Immature natural killer cell (primary cell): ENCODE results near the gene ZNF688. TPM values are rescaled to one million over a fixed set of nuclear protein-coding genes. Genes with fewer than 3 reads are reported as not detected.

Source experiments
- DNase-seq, 3 donors: peaks; one replicate each; pipeline ENCODE4 v3.0.0; 2022; ENCODE audit warnings: mixed read lengths in 1 of 3
- H3K27ac Mint-ChIP-seq, 6 donors: one replicate each; pipeline ENCODE4 v1.8.0; 2020; ENCODE audit warnings: mixed read lengths in 6 of 6, mild to moderate bottlenecking in 5 of 6, inconsistent platforms in 4 of 6, moderate library complexity in 3 of 6
- H3K27me3 Mint-ChIP-seq, 3 donors: one replicate each; pipeline ENCODE4 v1.8.0; 2020 to 2021; ENCODE audit warnings: low read depth in 3 of 3, mild to moderate bottlenecking in 3 of 3, mixed read lengths in 3 of 3, moderate library complexity in 3 of 3, inconsistent platforms in 1 of 3
- H3K36me3 Mint-ChIP-seq, 3 donors: one replicate each; pipeline ENCODE4 v1.8.0; 2020; ENCODE audit warnings: mixed read lengths in 3 of 3, inconsistent platforms in 2 of 3, mild to moderate bottlenecking in 2 of 3
- H3K4me1 Mint-ChIP-seq, 2 donors: one replicate each; pipeline ENCODE4 v1.8.0; 2020; ENCODE audit warnings: inconsistent platforms in 2 of 2, mild to moderate bottlenecking in 2 of 2, mixed read lengths in 2 of 2, moderate library complexity in 1 of 2
- H3K4me3 Mint-ChIP-seq, 5 donors: one replicate each; pipeline ENCODE4 v1.8.0; 2020; ENCODE audit warnings: mild to moderate bottlenecking in 5 of 5, mixed read lengths in 5 of 5, inconsistent platforms in 3 of 5, moderate library complexity in 3 of 5
- H3K9me3 Mint-ChIP-seq, 6 donors: one replicate each; pipeline ENCODE4 v1.8.0; 2020; ENCODE audit warnings: mild to moderate bottlenecking in 6 of 6, mixed read lengths in 6 of 6, inconsistent platforms in 4 of 6, moderate library complexity in 3 of 6
- polyA plus RNA-seq, 3 donors: library from polyadenylated mRNA; unstranded; fragments of 300-500 nt; fragmentation: Illumina TruSeq; gene quantifications; one replicate each; pipeline ENCODE4 v1.2.3, GENCODE V29; 2021

ZNF688 gene
- polyA plus RNA-seq, 3 donors from 2014 or later, result 31.9 to 39.0 (median 33.6) TPM

DNA sequence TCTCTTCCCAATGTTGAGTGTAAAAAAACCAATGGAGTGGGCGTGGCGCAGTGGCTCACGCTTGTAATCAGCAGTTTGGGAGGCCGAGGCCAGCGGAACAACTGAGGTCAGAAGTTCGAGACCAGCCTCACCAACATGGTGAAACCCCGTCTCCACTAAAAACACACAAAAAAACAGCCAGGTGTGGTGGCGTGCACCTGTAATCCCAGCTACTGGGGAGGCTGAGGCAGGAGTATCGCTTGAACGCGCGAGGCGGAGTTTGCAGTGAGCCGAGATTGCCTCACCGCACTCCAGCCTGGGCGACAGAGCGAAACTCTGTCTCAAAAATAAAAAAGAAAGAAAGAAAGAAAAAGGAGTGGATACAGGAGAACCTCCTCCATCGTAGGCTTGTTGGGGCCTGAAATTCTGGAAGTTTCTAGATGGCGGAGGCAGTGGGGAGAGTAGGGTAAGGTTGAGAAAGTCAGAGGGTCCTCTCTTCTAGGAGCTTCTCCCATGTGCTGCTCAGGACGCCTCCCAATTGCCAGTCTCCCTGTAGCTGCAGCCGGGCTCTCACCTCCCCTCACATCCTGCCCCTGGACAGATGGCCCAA is 12.6 kb downstream of the ZNF688 start:
- H3K27me3 Mint-ChIP-seq, result peaks cover 2 to 8% (median 7%) of the 10 kb centered on the region in 3 donors
- H3K36me3 Mint-ChIP-seq, result peaks cover 1 to 10% (median 3%) of the 10 kb centered on the region in 3 donors
- H3K4me1 Mint-ChIP-seq, result peaks cover 37 to 44% of the 10 kb centered on the region in 2 donors
- H3K4me3 Mint-ChIP-seq, result peak overlapping the region; percentile 82 to 88 (median 85)
- H3K27ac Mint-ChIP-seq, result peak overlapping the region; percentile 66 to 90 (median 86)
- no peaks in the 10 kb centered on the region for H3K9me3 Mint-ChIP-seq
- no peak for DNase-seq

DNA sequence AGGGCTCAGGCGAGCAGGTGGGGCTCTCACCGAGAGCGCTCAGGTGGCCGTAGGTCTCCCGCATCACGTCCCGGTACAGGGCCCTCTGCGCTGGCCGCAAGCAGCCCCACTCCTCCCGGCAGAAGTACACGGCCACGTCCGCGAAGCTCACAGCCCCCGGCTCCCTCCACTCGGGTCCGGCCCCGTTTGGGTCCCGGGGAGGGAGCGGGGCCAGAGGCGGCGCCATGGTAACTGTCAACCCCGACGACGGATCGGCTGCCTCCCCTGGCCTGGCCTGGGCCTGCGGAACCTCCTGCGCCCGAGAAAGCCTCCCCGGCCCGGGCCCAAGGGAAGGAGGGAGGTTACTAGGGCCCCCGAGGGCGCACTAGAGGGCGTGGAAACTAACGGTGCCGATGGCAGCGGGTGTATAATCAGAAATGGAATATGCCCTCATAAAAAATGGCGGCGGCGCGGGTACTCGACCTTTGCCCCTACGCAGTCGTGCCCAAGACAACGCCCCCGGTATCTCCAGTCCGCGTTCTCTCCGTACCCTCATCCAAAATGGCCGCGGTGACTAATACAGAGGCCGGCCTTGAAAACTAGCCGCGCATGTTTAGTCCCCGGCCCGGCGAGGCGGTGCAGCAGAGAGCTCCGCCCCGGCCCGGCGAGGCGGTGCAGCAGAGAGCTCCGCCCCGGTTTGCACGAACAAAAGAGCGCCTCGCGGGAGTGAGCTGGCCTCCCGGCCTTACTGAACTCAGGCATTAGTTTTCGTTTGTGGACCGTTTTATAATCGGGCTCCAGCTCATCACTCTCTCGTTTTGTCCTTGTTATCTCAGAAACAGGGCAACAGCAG is 13.3 kb downstream of the ZNF688 start, which contains the start of gene ZNF764:
TSS of gene ZNF764 (minus strand) at position 418 of the 832 bp plus-strand sequence. CDS start at position 226, 192 bp downstream.
- Mint-ChIP-seq H3K4me1 (peaks cover 44 to 51% of the 10 kb centered on the region in 2 donors), H3K4me3 (peak within 1 kb of the TSS; percentile 82 to 88 (median 85)), H3K36me3 (peaks cover 3 to 16% (median 6%) of the 10 kb centered on the region in 3 donors), H3K9me3 (no peaks in the 10 kb centered on the region), H3K27me3 (peaks cover 2 to 8% (median 8%) of the 10 kb centered on the region in 3 donors), H3K27ac (peak within 1 kb of the TSS; percentile 84 to 92 (median 89))
- DNase-seq, result peak; percentile 96 to 97 (median 96)

DNA sequence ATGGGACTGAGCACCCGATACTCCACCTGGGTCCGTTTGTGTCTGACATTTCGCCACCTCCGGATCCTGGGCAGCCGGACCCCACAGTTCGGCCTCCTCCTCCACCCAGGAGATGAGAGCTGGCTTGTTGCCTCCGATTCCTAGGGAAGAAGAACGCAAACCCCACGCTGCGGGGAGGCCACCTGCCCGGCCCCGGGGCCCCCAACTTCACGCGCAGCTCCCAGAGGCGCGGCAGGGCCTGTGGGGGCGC is 13.9 kb downstream of the ZNF688 start:
- no peak for DNase-seq
- H3K4me1 Mint-ChIP-seq, result peaks cover 48 to 57% of the 10 kb centered on the region in 2 donors
- peak overlapping the region; percentile 84 to 92 (median 89) for H3K27ac Mint-ChIP-seq
- peaks cover 2 to 8% (median 6%) of the 10 kb centered on the region in 3 donors for H3K27me3 Mint-ChIP-seq
- H3K36me3 Mint-ChIP-seq, result peaks cover 3 to 17% (median 6%) of the 10 kb centered on the region in 3 donors
- peak overlapping the region; percentile 82 to 88 (median 85) for H3K4me3 Mint-ChIP-seq
- H3K9me3 Mint-ChIP-seq, result no peaks in the 10 kb centered on the region

DNA sequence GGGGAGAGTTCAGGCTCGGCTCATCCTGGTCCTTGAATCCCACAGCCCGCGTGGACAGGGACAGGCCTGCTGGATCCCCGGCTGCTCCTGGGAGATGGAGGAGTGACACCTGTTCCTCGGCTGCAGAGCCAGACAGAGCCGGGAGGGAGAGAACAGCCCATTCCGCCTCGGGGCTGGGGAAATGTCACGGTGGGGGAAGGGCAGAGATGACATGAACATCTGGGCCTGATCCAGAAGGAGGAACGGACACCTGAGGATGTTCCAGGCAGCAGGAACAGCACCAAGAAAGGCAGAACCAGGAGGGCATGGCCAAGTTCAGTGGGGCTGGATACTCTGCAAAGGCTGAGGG is 15.4 kb downstream of the ZNF688 start:
- Mint-ChIP-seq H3K4me1 (peaks cover 53 to 66% of the 10 kb centered on the region in 2 donors), H3K27me3 (peaks cover 2 to 11% (median 9%) of the 10 kb centered on the region in 3 donors), H3K27ac (peak overlapping the region in 4 of 6 donors; percentile 18 to 80 (median 37)), H3K36me3 (peaks cover 3 to 17% (median 6%) of the 10 kb centered on the region in 3 donors), H3K4me3 (peak overlapping the region; percentile 49 to 82 (median 70)), H3K9me3 (no peaks in the 10 kb centered on the region)
- no peak for DNase-seq

DNA sequence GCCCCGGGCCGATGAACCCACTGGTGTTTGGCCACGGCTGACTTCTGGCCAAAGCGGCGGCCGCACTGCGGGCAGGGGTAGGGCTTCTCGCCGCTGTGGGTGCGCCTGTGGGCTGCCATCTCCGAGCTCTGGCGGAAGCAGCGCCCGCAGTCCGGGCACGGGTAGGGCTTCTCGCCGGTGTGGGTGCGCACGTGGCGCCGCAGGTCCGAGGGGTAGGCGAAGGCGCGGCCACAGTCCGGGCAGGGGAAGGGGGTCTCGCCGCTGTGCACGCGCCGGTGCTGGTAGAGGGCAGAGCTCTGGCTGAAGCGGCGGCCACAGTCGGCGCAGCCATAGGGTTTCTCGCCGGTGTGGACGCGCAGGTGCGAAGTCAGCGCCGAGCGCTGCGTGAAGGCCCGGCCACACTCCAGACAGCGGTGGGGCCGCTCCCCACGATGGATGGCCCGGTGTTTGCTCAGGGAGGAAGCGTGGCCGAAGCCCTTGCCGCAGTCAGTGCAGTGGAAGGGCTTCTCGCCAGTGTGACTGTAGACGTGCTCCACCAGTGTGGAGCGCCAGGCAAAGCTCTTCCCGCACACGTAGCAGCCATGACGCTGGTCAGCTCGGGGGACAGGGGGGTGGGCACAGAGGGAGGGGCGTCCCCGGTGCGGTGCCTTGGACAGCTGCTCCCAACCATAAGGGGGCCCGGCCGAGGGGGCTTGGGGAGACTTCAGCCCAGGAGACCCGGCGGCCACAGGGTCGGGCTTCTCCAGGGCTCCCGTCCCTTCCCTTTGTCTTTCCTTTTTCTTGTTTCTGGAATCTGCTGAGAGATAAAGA is 16.0 kb downstream of the ZNF688 start:
- peaks cover 3 to 17% (median 6%) of the 10 kb centered on the region in 3 donors for H3K36me3 Mint-ChIP-seq
- peaks cover 2 to 9% (median 7%) of the 10 kb centered on the region in 3 donors for H3K27me3 Mint-ChIP-seq
- H3K9me3 Mint-ChIP-seq, result no peaks in the 10 kb centered on the region
- peak overlapping the region in 3 of 5 donors; percentile 18 to 70 (median 70) for H3K4me3 Mint-ChIP-seq
- peak overlapping the region in 1 of 6 donors; percentile 80 for H3K27ac Mint-ChIP-seq
- peaks cover 52 to 65% of the 10 kb centered on the region in 2 donors for H3K4me1 Mint-ChIP-seq
- no peak for DNase-seq

DNA sequence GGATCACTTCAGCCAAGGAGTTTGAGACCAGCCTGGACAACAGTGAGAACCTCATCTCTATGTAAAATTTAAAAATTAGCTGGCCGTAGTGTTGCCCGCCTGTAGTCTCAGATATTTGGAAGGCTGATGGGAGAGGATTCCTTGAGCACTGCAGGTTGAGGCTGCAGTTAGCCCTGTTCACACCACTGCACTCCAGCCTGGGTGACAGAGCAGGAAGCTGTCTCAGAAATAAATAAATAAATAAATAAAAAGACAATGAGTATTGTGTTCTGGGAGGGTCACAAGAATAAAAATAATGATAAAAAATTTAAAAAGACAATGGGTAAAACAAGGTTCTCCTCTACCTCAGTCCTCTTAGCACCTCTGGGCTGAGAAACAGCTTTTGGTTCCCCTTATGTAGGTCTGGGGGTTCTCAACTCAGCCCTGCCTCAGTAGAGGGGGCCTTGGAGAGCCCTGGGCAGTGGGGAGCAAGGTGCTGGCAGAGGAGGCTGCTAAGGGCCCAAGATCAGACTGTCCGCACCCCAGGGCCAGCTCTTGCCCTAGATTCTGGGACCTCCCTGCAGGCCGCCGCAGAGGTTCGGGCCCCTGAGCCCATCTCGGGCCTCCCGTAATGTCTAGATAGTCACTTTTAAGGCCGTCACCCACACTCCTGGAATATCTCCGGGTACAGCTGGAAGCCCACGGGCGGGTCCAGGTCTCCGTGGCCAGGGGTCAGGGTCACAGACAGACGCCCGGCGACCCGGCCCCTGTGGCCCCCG is 16.8 kb downstream of the ZNF688 start:
- peaks cover 52 to 65% of the 10 kb centered on the region in 2 donors for H3K4me1 Mint-ChIP-seq
- H3K27me3 Mint-ChIP-seq, result peaks cover 2 to 9% (median 5%) of the 10 kb centered on the region in 3 donors
- peak overlapping the region in 2 of 5 donors; percentile 21 to 57 for H3K4me3 Mint-ChIP-seq
- no peaks in the 10 kb centered on the region for H3K9me3 Mint-ChIP-seq
- DNase-seq, result no peak
- H3K36me3 Mint-ChIP-seq, result peaks cover 3 to 17% (median 6%) of the 10 kb centered on the region in 3 donors
- H3K27ac Mint-ChIP-seq, result peak overlapping the region in 3 of 6 donors; percentile 5 to 91 (median 73)

DNA sequence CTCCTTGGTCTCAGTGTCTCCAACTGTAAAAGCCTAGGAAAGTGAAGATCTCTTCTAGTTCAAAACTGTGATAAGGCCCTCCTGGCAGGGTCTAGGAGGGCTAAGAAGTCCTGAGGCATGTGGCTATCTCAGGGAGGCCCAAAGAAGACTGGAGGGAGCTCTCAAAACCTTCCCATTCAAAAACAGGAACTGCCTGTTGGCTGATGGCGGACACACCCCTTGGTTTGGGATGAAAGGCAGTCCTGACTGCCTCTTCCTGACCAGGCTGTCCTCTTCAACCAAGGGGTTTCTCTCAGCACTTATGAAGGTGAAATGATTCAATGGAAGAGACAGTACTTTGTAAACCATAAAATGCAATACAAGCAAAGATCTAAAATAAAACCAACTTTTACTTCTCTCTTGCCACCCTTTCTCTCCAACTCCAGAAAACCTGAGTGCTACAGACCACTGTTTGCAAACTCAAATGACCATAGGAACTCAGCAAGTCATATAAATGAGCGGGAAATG is 18.1 kb downstream of the ZNF688 start:
- Mint-ChIP-seq H3K36me3 (peaks cover 3 to 17% (median 6%) of the 10 kb centered on the region in 3 donors), H3K27me3 (peaks cover 2 to 6% (median 5%) of the 10 kb centered on the region in 3 donors), H3K4me3 (no peak overlapping the region), H3K27ac (peak overlapping the region; percentile 73 to 92 (median 91)), H3K4me1 (peaks cover 48 to 60% of the 10 kb centered on the region in 2 donors), H3K9me3 (no peaks in the 10 kb centered on the region)
- DNase-seq, result no peak

DNA sequence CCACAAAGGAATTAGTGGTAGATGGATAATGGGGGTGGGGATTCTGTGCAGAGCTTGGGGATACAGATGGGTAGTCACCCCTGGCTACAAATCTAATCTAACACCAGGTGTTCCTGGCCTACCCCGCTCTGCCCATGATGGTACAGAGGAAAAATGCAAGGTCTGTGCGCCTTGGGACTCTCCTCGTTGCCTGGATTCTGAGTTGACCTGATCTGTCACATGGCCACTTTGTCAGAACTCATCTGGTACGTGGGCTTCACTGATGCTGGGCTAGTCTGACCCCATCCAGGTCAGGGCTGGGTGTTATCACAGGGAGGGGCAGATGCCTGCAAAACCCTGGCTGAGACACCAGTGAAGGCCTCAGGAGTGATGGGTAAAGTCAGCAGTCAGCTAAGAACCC is 18.6 kb downstream of the ZNF688 start:
- no peak for DNase-seq
- Mint-ChIP-seq H3K4me3 (no peak overlapping the region), H3K9me3 (no peaks in the 10 kb centered on the region), H3K27ac (peak overlapping the region; percentile 90 to 95 (median 91)), H3K27me3 (peaks cover 2 to 6% (median 5%) of the 10 kb centered on the region in 3 donors), H3K4me1 (peaks cover 48 to 59% of the 10 kb centered on the region in 2 donors), H3K36me3 (peaks cover 3 to 17% (median 6%) of the 10 kb centered on the region in 3 donors)

GRCh38 chr16:30551781-30552180 is 19.7 kb downstream of the ZNF688 start:
- Mint-ChIP-seq H3K36me3 (peaks cover 3 to 17% (median 6%) of the 10 kb centered on the region in 3 donors), H3K4me3 (peak overlapping the region; percentile 41 to 84 (median 73)), H3K27ac (peak overlapping the region; percentile 91 to 95 (median 92)), H3K9me3 (no peaks in the 10 kb centered on the region), H3K4me1 (peaks cover 41 to 53% of the 10 kb centered on the region in 2 donors), H3K27me3 (peaks cover 2 to 5% (median 3%) of the 10 kb centered on the region in 3 donors)
- DNase-seq, result peak; percentile 74 to 79 (median 76)

- Mint-ChIP-seq H3K4me1 (peaks cover 29 to 35% of the 10 kb centered on the region in 2 donors), H3K27ac (peak overlapping the region in 4 of 6 donors; percentile 1 to 70 (median 62))
Measured at GRCh38 chr16:30548416-30549253, 22.9 kb downstream of the ZNF688 start.

GRCh38 chr16:30546115-30546514 is 25.4 kb downstream of the ZNF688 start:
- Mint-ChIP-seq H3K4me3 (no peak overlapping the region), H3K9me3 (no peaks in the 10 kb centered on the region), H3K27me3 (no peaks in the 10 kb centered on the region), H3K27ac (peak overlapping the region in 1 of 6 donors; percentile 23), H3K4me1 (peaks cover 6 to 10% of the 10 kb centered on the region in 2 donors), H3K36me3 (no peaks in the 10 kb centered on the region)
- DNase-seq, result no peak

More at GRCh38 chr16:30548416-30549253, 22.9 kb downstream of the ZNF688 start:
- peaks cover 0 to 6% (median 2%) of the 10 kb centered on the region in 3 donors for H3K36me3 Mint-ChIP-seq
- DNase-seq, result no peak
- H3K27me3 Mint-ChIP-seq, result peaks cover 2 to 5% (median 3%) of the 10 kb centered on the region in 3 donors
- H3K9me3 Mint-ChIP-seq, result no peaks in the 10 kb centered on the region
- no peak overlapping the region for H3K4me3 Mint-ChIP-seq

DNA sequence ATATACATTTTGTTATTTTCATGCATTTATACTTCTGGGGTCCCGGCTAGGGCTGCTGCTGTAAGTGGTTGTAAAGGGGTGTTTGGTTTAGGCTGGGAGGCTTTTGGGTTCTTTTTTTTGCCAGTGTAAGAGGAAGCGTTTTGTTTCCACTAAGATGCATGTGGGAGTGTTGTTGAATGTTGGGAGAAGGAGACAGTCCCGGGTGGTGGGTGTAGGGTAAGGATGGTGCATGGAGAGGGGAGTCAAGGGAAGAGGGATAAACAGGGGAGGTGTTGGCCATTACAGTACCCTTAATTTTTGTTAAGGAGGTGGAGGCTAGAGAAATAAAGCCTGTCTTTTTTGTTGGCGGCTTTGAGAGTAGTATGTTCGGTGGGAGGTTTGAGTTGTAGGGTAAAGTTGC is 28.4 kb downstream of the ZNF688 start:
- Mint-ChIP-seq H3K4me1 (peaks cover 0 to under 1% of the 10 kb centered on the region in 2 donors), H3K27me3 (no peaks in the 10 kb centered on the region), H3K9me3 (no peaks in the 10 kb centered on the region), H3K36me3 (no peaks in the 10 kb centered on the region), H3K4me3 (no peak overlapping the region), H3K27ac (no peak overlapping the region)
- DNase-seq, result no peak
